ENCODE data around the gene APC. TPM values are rescaled to one million over a fixed set of nuclear protein-coding genes. Genes with fewer than 3 reads are reported as not detected.

Gene APC
- total and polyA plus RNA-seq, 2 of the 13 experiments (the other 11 are each of a cell fraction or from before 2014, with no cell fraction given), result 6.1 to 19.0 TPM

DNA sequence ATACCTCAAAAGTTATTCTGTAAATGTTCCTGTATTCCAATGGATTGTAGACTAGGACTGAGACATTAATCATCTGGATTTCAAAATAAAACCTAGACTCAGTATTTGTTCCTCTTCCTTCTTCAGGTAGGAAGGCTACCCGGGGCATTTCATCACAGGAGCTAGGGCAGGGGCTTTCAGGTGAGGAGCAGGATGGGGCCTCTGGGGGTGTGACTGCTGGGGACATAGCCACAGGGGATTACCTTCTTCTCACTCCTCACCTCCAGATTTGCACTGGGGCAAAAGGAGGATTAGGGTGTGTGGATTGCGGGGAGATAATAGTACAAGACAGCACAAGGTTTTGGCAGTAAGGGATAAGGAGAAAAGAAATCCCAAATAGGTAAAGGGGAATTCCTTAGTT is 85.5 kb downstream of the APC start:
- in situ Hi-C loops (cut with HindIII; ENCODE audit: extremely low pct_ligation_motif_present, low pct_unique_long_range_greater_than_20kb), result no loop called here
- POLR2A ChIA-PET, result no interaction called here

DNA sequence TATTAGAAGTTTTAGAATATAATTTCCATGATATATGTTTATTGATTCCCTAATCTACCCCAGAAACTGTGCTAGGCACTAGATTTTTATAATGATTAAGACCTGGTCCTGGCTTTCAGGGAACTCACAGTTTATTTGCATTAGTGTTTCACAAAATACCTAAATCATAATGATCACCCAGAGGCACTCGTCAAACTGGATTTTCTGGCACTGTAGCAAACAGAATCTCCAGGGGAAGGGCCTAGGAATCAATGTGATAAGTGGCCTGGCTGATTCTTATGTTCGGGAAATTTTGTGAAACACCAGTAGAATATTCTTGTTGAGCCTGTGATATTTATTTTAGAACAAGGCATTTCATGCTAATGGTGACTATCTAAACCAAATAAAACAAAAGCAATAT is 86.0 kb downstream of the APC start:
- FAIRE-seq (no peak), DNase-seq (ENCODE audit: low spot score) (no peak), ATAC-seq (no peak)
- no peak overlapping the region for H3K4me2 ChIP-seq (ENCODE audit: low read depth, low read length)
- no peaks in the 10 kb centered on the region for H3K4me1 ChIP-seq (ENCODE audit: insufficient read depth, low read length)
- no peak overlapping the region for H2AFZ ChIP-seq (ENCODE audit: low read length)
- no peak overlapping the region for H3K9ac ChIP-seq (ENCODE audit: insufficient read depth, low read depth, low read length)
- ChIA-PET POLR2A (no interaction called here), CTCF (ENCODE audit: low intra/inter-chr PET ratio, low total read pairs) (no interaction called here)
- no peak overlapping the region for H3K27ac ChIP-seq (ENCODE audit: extremely low read length, insufficient read depth, low read length)
- peaks cover 9 to 30% of the 10 kb centered on the region in 2 experiments; a peak in 4 of 5 replicates for H3K36me3 ChIP-seq (replicated peaks in 1 of 2; ENCODE audit: control insufficient read depth in 1 of 2, insufficient read depth in 2 of 2, low read length in 2 of 2)
- no peaks in the 10 kb centered on the region for H3K79me2 ChIP-seq (ENCODE audit: insufficient read depth, low read length)
- TF ChIP-seq ESRRA (CRISPR knock-in tag; IDR thresholded peaks at IDR 0.05; ENCODE audit: low read depth) (no peak), SP2 (CRISPR knock-in tag; IDR thresholded peaks at IDR 0.05) (no peak), SRSF4 (IDR thresholded peaks at IDR 0.05; ENCODE audit: low read depth, low read length, poor library complexity, severe bottlenecking) (no peak), ZNF264 (CRISPR knock-in tag; IDR thresholded peaks at IDR 0.05) (no peak), KLF15 (CRISPR knock-in tag; IDR thresholded peaks at IDR 0.05; ENCODE audit: borderline replicate concordance) (no peak), PAWR (CRISPR knock-in tag; IDR thresholded peaks at IDR 0.05; ENCODE audit: borderline replicate concordance) (no peak)
- intact Hi-C loops (cut with micrococcal nuclease; ENCODE audit: unreplicated experiment), result no loop called here
- no TSS peak for BruUV-seq (replicated peaks)
- no peaks in the 10 kb centered on the region for H3K27me3 ChIP-seq (ENCODE audit: control insufficient read depth in 1 of 2, insufficient read depth in 2 of 2, low read length in 2 of 2)
- no peaks in the 10 kb centered on the region for H3K9me3 ChIP-seq (ENCODE audit: low read length)
- H3K4me3 ChIP-seq (replicated peaks in 1 of 3; ENCODE audit: insufficient read depth in 1 of 3, low read depth in 2 of 3, low read length in 3 of 3), result no peak overlapping the region
- 96% methylated on average over 2 of the region's 2 CpGs for WGBS (ENCODE audit: low lambda C conversion rate)
- in situ Hi-C loops (cut with HindIII; ENCODE audit: extremely low pct_ligation_motif_present, low pct_unique_long_range_greater_than_20kb), result no loop called here
- H4K20me1 ChIP-seq (ENCODE audit: insufficient read depth, low read length), result no peaks in the 10 kb centered on the region

More for the DNA sequence above, 85.5 kb downstream of the APC start:
- 88% methylated on average over 2 of the region's 2 CpGs for WGBS (ENCODE audit: low lambda C conversion rate)
- CTCF ChIA-PET (ENCODE audit: low intra/inter-chr PET ratio, low total read pairs), result no interaction called here
- Histone ChIP-seq H3K4me3 (replicated peaks in 1 of 3; ENCODE audit: insufficient read depth in 1 of 3, low read depth in 2 of 3, low read length in 3 of 3) (no peak overlapping the region), H3K79me2 (ENCODE audit: insufficient read depth, low read length) (no peaks in the 10 kb centered on the region), H4K20me1 (ENCODE audit: insufficient read depth, low read length) (no peaks in the 10 kb centered on the region), H3K4me1 (ENCODE audit: insufficient read depth, low read length) (no peaks in the 10 kb centered on the region), H3K9ac (ENCODE audit: insufficient read depth, low read depth, low read length) (no peak overlapping the region), H3K4me2 (ENCODE audit: low read depth, low read length) (no peak overlapping the region), H3K36me3 (replicated peaks in 1 of 2; ENCODE audit: control insufficient read depth in 1 of 2, insufficient read depth in 2 of 2, low read length in 2 of 2) (peaks cover 9 to 30% of the 10 kb centered on the region in 2 experiments; a peak in 4 of 5 replicates), H3K27me3 (ENCODE audit: control insufficient read depth in 1 of 2, insufficient read depth in 2 of 2, low read length in 2 of 2) (no peaks in the 10 kb centered on the region), H3K27ac (ENCODE audit: extremely low read length, insufficient read depth, low read length) (no peak overlapping the region), H2AFZ (ENCODE audit: low read length) (no peak overlapping the region), H3K9me3 (ENCODE audit: low read length) (no peaks in the 10 kb centered on the region)
- no TSS peak for BruUV-seq (replicated peaks)
- intact Hi-C loops (cut with micrococcal nuclease; ENCODE audit: unreplicated experiment), result no loop called here
- no peak for DNase-seq (ENCODE audit: low spot score)
- no peak for FAIRE-seq
- TF ChIP-seq SOX13 (IDR thresholded peaks at IDR 0.05) (no peak), SOX13 (CRISPR knock-in tag; conservative IDR thresholded peaks at IDR 0.05 in 1 of 2, IDR thresholded peaks at IDR 0.05 in 1 of 2) (no peak), ZNF264 (CRISPR knock-in tag; IDR thresholded peaks at IDR 0.05) (no peak), MED1 (CRISPR knock-in tag; IDR thresholded peaks at IDR 0.05) (no peak), ZKSCAN1 (IDR thresholded peaks at IDR 0.05; ENCODE audit: low read length) (no peak), MTF2 (CRISPR knock-in tag; IDR thresholded peaks at IDR 0.05; ENCODE audit: borderline replicate concordance) (no peak)
- ATAC-seq, result no peak
